Neutrophil (primary cell): ENCODE results near the gene FIGNL1.

Source experiments
- H3K27ac ChIP-seq: fragments of 200-600 bp; sonication (generic); 2 replicates; pipeline ENCODE4 v1.5.1; 2016; ENCODE audit warnings: mild to moderate bottlenecking, moderate library complexity
- H3K27me3 ChIP-seq: fragments of 200-600 bp; sonication (generic); 2 replicates; pipeline ENCODE4 v1.6.0; 2016; ENCODE audit warnings: mild to moderate bottlenecking
- H3K36me3 ChIP-seq: fragments of 200-600 bp; sonication (generic); 2 replicates; pipeline ENCODE4 v1.5.1; 2017
- H3K4me1 ChIP-seq, 2 experiments: fragments of 200-600 bp in 1 of 2; sonication (generic) in 1 of 2; 1 replicate in 1 of 2; 2 replicates in 1 of 2; pipeline versions ENCODE4 v1.5.1 to v1.6.1; 2013 to 2016; ENCODE audit warnings: low read depth in 1 of 2, low read length in 1 of 2, mild to moderate bottlenecking in 1 of 2, moderate library complexity in 1 of 2; ENCODE audit not compliant: control insufficient read depth in 1 of 2, insufficient read depth in 1 of 2
- H3K4me3 ChIP-seq, 2 experiments: fragments of 200-600 bp in 1 of 2; sonication (generic) in 1 of 2; 1 replicate in 1 of 2; 2 replicates in 1 of 2; pipeline ENCODE4 v1.5.1; 2013 to 2016; ENCODE audit warnings: low read depth in 1 of 2, low read length in 1 of 2, mild to moderate bottlenecking in 1 of 2, moderate library complexity in 1 of 2
- H3K9me3 ChIP-seq: fragments of 200-600 bp; sonication (generic); 2 replicates; pipeline ENCODE4 v1.5.1; 2016
- TF ChIP-seq, protein P1 (sequence below): fragments of 200-600 bp; sonication (generic); IDR thresholded peaks from 2 replicates; pipeline ENCODE4 v1.5.1; 2016; ENCODE audit warnings: antibody characterized with exemption

Gene FIGNL1

DNA sequence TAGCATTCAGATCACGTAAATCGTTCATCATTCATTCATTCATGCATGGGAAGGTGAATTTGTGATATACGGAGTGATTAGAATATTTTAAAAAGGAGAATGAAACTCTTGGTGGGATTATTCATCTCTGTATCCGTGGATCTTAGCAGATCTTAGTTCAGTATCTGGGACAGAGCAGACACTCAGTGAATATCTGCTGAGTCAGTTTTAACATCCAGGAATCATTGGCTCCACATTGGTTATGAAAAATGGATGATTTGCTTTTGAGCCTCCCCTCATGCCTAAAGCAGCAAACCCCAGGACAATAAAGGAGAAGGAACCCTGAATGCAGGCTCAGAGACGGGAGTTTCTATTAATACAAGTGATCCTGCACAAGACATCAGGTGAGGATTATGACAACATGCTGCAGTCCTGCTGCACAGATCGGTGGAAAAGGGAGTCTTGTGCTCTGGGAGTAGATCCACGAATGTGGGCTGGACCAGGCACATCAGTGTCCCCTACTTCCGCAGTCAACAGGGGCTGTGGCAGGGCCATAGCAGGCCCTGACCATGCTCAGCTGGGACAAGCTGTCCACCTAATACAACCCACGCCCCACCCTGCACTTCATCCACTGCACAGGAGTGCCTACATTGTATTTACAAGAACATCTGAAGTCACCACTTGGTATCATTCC, 26.9 kb upstream of the FIGNL1 start:
- TF ChIP-seq, protein P1, sequence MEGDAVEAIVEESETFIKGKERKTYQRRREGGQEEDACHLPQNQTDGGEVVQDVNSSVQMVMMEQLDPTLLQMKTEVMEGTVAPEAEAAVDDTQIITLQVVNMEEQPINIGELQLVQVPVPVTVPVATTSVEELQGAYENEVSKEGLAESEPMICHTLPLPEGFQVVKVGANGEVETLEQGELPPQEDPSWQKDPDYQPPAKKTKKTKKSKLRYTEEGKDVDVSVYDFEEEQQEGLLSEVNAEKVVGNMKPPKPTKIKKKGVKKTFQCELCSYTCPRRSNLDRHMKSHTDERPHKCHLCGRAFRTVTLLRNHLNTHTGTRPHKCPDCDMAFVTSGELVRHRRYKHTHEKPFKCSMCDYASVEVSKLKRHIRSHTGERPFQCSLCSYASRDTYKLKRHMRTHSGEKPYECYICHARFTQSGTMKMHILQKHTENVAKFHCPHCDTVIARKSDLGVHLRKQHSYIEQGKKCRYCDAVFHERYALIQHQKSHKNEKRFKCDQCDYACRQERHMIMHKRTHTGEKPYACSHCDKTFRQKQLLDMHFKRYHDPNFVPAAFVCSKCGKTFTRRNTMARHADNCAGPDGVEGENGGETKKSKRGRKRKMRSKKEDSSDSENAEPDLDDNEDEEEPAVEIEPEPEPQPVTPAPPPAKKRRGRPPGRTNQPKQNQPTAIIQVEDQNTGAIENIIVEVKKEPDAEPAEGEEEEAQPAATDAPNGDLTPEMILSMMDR: no peak
- no peaks in the 10 kb centered on the region for H3K27me3 ChIP-seq
- H3K4me3 ChIP-seq: no peak overlapping the region
- no peaks in the 10 kb centered on the region for H3K4me1 ChIP-seq
- H3K9me3 ChIP-seq: no peaks in the 10 kb centered on the region
- no peak overlapping the region for H3K27ac ChIP-seq
- no peaks in the 10 kb centered on the region for H3K36me3 ChIP-seq

DNA sequence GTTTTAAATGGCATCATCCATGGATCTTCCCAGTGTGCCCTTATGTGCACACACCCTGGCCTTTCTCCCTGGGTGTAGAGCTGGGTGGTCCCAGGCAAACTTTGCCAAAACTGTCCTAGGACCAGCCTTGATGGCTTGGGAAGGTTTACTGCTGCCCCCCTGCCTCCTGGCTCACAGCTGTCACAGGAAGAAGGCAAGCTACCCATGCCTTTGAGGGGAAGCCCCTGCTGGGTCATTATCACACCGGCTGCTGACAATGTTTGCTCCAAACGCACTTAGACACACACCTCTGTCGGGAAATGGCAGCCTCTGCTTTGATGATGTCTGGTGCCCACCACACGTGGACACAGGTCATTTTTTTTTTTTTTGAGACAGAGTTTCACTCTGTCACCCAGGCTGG, 25.2 kb upstream of the FIGNL1 start:
- TF ChIP-seq, protein P1: no peak
- Histone ChIP-seq H3K4me3 (no peak overlapping the region), H3K27ac (no peak overlapping the region), H3K36me3 (no peaks in the 10 kb centered on the region), H3K9me3 (no peaks in the 10 kb centered on the region), H3K4me1 (no peaks in the 10 kb centered on the region), H3K27me3 (no peaks in the 10 kb centered on the region)

DNA sequence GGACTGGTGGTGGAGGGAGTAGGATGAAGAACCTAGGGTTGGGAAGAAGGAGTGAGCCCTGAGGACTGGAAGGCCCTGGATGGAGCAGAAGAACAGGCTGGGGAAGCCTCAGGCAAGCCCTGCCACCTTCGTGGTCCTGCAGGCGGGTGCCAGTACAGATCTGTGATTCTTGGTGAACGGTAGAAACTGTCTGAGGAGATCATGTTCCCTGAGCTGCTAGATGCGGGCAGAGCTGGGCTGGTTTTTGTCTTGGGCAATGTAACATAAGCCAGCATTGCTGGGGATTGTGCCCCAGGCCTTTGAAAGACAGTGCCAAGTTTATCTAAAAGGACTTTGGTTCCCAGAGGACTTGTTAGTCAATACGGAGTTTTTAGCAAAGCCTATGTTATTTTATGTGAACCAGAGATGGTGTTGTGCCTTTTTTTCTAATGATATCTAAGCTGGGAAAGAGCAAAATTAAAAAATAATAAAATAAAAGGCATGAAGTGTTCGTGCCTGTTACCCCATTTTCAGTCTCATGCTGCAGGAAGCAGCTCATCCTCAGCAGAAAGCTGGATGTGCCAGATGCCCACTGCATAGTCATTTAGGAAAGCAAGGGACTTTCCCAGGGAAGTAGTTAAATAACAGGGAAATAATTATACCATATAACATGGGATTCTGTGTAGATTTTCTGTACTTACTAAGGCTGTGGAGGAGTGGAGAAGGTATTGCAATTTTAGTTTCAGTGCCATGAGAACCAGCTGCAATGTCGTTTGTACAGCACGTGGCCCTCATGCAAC, 24.4 kb upstream of the FIGNL1 start:
- Histone ChIP-seq H3K9me3 (no peaks in the 10 kb centered on the region), H3K4me1 (no peaks in the 10 kb centered on the region), H3K36me3 (no peaks in the 10 kb centered on the region), H3K27ac (no peak overlapping the region), H3K27me3 (no peaks in the 10 kb centered on the region), H3K4me3 (no peak overlapping the region)
- TF ChIP-seq, protein P1: no peak

DNA sequence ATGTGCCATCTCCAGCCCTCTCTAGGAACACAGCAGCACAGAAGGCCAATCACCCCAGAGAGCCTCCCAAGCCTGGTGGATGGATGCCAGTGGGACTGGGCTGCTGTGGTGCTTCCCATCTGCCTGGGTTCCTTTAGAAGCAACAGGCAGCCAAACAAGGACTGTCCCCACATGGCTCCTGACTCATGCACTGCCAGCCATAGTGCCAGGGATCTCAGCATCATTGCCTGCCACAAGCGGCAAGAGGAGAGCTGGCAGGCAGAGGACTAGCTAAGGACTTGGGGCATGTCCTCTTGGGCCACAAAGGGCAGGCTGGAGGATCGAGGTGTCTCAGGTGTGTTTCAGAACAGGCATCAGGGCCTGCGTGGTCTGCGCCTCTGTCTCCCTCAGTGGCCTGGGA, 23.4 kb upstream of the FIGNL1 start:
- TF ChIP-seq, protein P1: no peak
- H3K4me1 ChIP-seq: no peaks in the 10 kb centered on the region
- H3K9me3 ChIP-seq: no peaks in the 10 kb centered on the region
- no peaks in the 10 kb centered on the region for H3K36me3 ChIP-seq
- no peak overlapping the region for H3K27ac ChIP-seq
- H3K27me3 ChIP-seq: no peaks in the 10 kb centered on the region
- H3K4me3 ChIP-seq: no peak overlapping the region

DNA sequence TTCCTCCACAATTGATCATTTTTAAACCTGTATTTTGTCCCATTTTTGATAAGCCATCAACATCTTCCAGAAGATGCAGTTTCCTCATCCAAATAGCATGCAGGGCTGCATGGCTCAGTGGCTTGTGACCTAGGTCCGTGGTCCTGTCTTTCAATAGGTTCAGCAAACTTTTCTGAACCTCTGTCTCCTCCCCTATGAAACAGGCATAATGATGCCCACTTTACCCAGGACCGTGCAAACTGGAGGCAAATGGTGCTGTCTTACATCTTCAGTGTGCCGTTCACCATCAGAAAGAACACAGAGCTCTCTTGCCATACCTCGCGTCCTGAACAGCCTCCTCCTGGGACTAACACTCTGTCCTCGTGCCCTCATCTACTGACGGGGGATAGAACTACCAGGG, 22.3 kb upstream of the FIGNL1 start:
- H3K27ac ChIP-seq: no peak overlapping the region
- H3K36me3 ChIP-seq: no peaks in the 10 kb centered on the region
- no peaks in the 10 kb centered on the region for H3K9me3 ChIP-seq
- H3K27me3 ChIP-seq: no peaks in the 10 kb centered on the region
- TF ChIP-seq, protein P1: no peak
- H3K4me1 ChIP-seq: peaks cover 5 to 8% of the 10 kb centered on the region in 2 experiments
- H3K4me3 ChIP-seq: no peak overlapping the region
